KMS-11 (cell line): ENCODE data around the gene FAM228B.

Experiments used
- H2AFZ ChIP-seq: fragments of 200-600 bp; sonication (generic); 2 replicates; pipeline ENCODE4 v1.6.1; 2016; ENCODE audit warnings: antibody characterized with exemption, mixed run types, low read depth
- H3K27ac ChIP-seq: fragments of 200-600 bp; sonication (generic); 2 replicates; pipeline ENCODE4 v1.6.1; 2016; ENCODE audit warnings: mild to moderate bottlenecking, mixed run types
- H3K27me3 ChIP-seq: fragments of 200-600 bp; sonication (generic); 2 replicates; pipeline ENCODE4 v1.6.1; 2017; ENCODE audit warnings: mild to moderate bottlenecking, low read depth, mixed run types, moderate library complexity; ENCODE audit not compliant: insufficient read depth
- H3K36me3 ChIP-seq: fragments of 200-600 bp; sonication (generic); 2 replicates; pipeline ENCODE4 v1.6.1; 2017; ENCODE audit warnings: mild to moderate bottlenecking, mixed run types; ENCODE audit not compliant: insufficient read depth
- H3K4me1 ChIP-seq: fragments of 200-600 bp; sonication (generic); 2 replicates; pipeline ENCODE4 v1.6.1; 2016; ENCODE audit warnings: mild to moderate bottlenecking, low read depth, mixed run types; ENCODE audit not compliant: poor library complexity, severe bottlenecking
- H3K4me2 ChIP-seq: fragments of 200-600 bp; sonication (generic); 2 replicates; pipeline ENCODE4 v1.7.0; 2016; ENCODE audit warnings: mild to moderate bottlenecking, mixed run types
- H3K4me3 ChIP-seq: fragments of 200-600 bp; sonication (generic); IDR thresholded peaks from 2 replicates; pipeline ENCODE4 v1.6.1; 2017; ENCODE audit warnings: low read depth, low read length, mixed read lengths; ENCODE audit not compliant: insufficient read depth
- H3K79me2 ChIP-seq: fragments of 200-600 bp; sonication (generic); 2 replicates; pipeline ENCODE4 v1.6.1; 2016; ENCODE audit warnings: low read depth, mixed run types; ENCODE audit not compliant: insufficient read depth
- H3K9ac ChIP-seq: fragments of 200-600 bp; sonication (generic); 2 replicates; pipeline ENCODE4 v1.6.1; 2016; ENCODE audit warnings: mild to moderate bottlenecking, mixed run types
- H4K20me1 ChIP-seq: fragments of 200-600 bp; sonication (generic); 2 replicates; pipeline ENCODE4 v1.6.1; 2016; ENCODE audit warnings: mild to moderate bottlenecking, mixed run types; ENCODE audit not compliant: insufficient read depth
- CTCF ChIP-seq: fragments of 200-600 bp; sonication (generic); conservative IDR thresholded peaks from 2 replicates; pipeline ENCODE4 v1.6.1; 2017; ENCODE audit warnings: low read depth, mild to moderate bottlenecking, antibody characterized with exemption, low read length, moderate library complexity, mixed read lengths

The FAM228B gene

GRCh38 chr2:24076849-24077534, 46.3 kb upstream of the FAM228B start:
- no peak overlapping the region for H3K27ac ChIP-seq

GRCh38 chr2:24077535-24077877, 45.8 kb upstream of the FAM228B start:
- Histone ChIP-seq H3K4me3 (peak overlapping the region; percentile 1), H3K4me2 (peak overlapping the region; percentile 72), H3K4me1 (peaks cover 21% of the 10 kb centered on the region), H3K9ac (peak overlapping the region; percentile 6; the same call in 1 of the 2 replicates), H3K36me3 (peaks cover 3% of the 10 kb centered on the region; the same call in 1 of the 2 replicates), H3K27me3 (no peaks in the 10 kb centered on the region), H2AFZ (peak overlapping the region; percentile 41; the same call in 1 of the 2 replicates), H3K79me2 (peaks cover 30% of the 10 kb centered on the region; the same call in 1 of the 2 replicates), H3K27ac (no peak overlapping the region), H4K20me1 (no peaks in the 10 kb centered on the region)
- TF ChIP-seq CTCF: no peak

More at GRCh38 chr2:24076849-24077534, 46.3 kb upstream of the FAM228B start:
- H3K4me3 ChIP-seq: peak overlapping the region; percentile 5
- H3K79me2 ChIP-seq: peaks cover 31% of the 10 kb centered on the region; the same call in 1 of the 2 replicates
- H2AFZ ChIP-seq: peak overlapping the region; percentile 41; the same call in 1 of the 2 replicates
- peaks cover 18% of the 10 kb centered on the region for H3K4me1 ChIP-seq
- H3K27me3 ChIP-seq: no peaks in the 10 kb centered on the region
- peaks cover 3% of the 10 kb centered on the region; the same call in 1 of the 2 replicates for H3K36me3 ChIP-seq
- H3K9ac ChIP-seq: peak overlapping the region; percentile 6; the same call in 1 of the 2 replicates
- H4K20me1 ChIP-seq: no peaks in the 10 kb centered on the region
- peak overlapping the region; percentile 72 for H3K4me2 ChIP-seq
- no peak for TF ChIP-seq CTCF

GRCh38 chr2:24077879-24078278, 45.4 kb upstream of the FAM228B start:
- Histone ChIP-seq H3K27ac (no peak overlapping the region), H3K4me1 (peaks cover 25% of the 10 kb centered on the region), H4K20me1 (no peaks in the 10 kb centered on the region), H3K4me2 (peak overlapping the region; percentile 72; the same call in 1 of the 2 replicates), H3K9ac (no peak overlapping the region), H2AFZ (no peak overlapping the region), H3K79me2 (peaks cover 26% of the 10 kb centered on the region; the same call in 1 of the 2 replicates), H3K27me3 (no peaks in the 10 kb centered on the region), H3K36me3 (peaks cover 3% of the 10 kb centered on the region; the same call in 1 of the 2 replicates), H3K4me3 (peak overlapping the region; percentile 1)
- no peak for TF ChIP-seq CTCF

- H3K27ac ChIP-seq: no peak overlapping the region
Observed at GRCh38 chr2:24080701-24081100, 42.6 kb upstream of the FAM228B start.

More at GRCh38 chr2:24080701-24081100, 42.6 kb upstream of the FAM228B start:
- Histone ChIP-seq H3K9ac (no peak overlapping the region), H3K4me2 (no peak overlapping the region), H2AFZ (no peak overlapping the region), H3K27me3 (no peaks in the 10 kb centered on the region), H3K79me2 (peaks cover 2% of the 10 kb centered on the region; the same call in 1 of the 2 replicates), H3K36me3 (no peaks in the 10 kb centered on the region), H3K4me1 (peaks cover 19% of the 10 kb centered on the region), H4K20me1 (no peaks in the 10 kb centered on the region), H3K4me3 (no peak overlapping the region)
- no peak for TF ChIP-seq CTCF
